HG03103 (cell line): Measurements from ENCODE around the gene APCDD1L.
"Not testable (repeated sequence)": the region's sequence is repeated elsewhere in the genome, so short reads cannot be mapped to it uniquely, and the experiment has no call there.

ENCODE experiments used
- ATAC-seq: cut with Tn5 transposase; IDR thresholded peaks from one replicate; pipeline ENCODE4 v1.9.1; 2021; ENCODE audit warnings: low read depth; ENCODE audit not compliant: unreplicated experiment

APCDD1L gene

GRCh38 chr20:58545565-58546415 is 30.6 kb upstream of the APCDD1L start:
- ATAC-seq = no peak

GRCh38 chr20:58544891-58545290 is 29.7 kb upstream of the APCDD1L start:
- no peak for ATAC-seq

GRCh38 chr20:58544286-58544685 is 29.1 kb upstream of the APCDD1L start:
- no peak for ATAC-seq

- no peak for ATAC-seq
These were observed 28.1 kb upstream of the APCDD1L start for GRCh38 chr20:58543274-58543673.

- ATAC-seq = no peak
These were observed 27.4 kb upstream of the APCDD1L start for GRCh38 chr20:58542411-58543095.

- ATAC-seq = not testable (repeated sequence)
These were observed 26.8 kb upstream of the APCDD1L start for GRCh38 chr20:58542034-58542410.

GRCh38 chr20:58538752-58539151 is 23.6 kb upstream of the APCDD1L start:
- ATAC-seq = no peak

- ATAC-seq = no peak
These were observed 22.6 kb upstream of the APCDD1L start for GRCh38 chr20:58537831-58538230.

GRCh38 chr20:58536289-58536688 is 21.1 kb upstream of the APCDD1L start:
- ATAC-seq = no peak

GRCh38 chr20:58531657-58532056 is 16.5 kb upstream of the APCDD1L start:
- ATAC-seq = no peak

- no peak for ATAC-seq
These were observed 15.9 kb upstream of the APCDD1L start for GRCh38 chr20:58531063-58531462.

GRCh38 chr20:58528412-58528811 is 13.2 kb upstream of the APCDD1L start:
- ATAC-seq = no peak

GRCh38 chr20:58526411-58526810 is 11.2 kb upstream of the APCDD1L start:
- ATAC-seq = no peak

- ATAC-seq = no peak
These were observed 9.6 kb upstream of the APCDD1L start for GRCh38 chr20:58524814-58525213.

GRCh38 chr20:58523971-58524315 is 8.7 kb upstream of the APCDD1L start:
- ATAC-seq = no peak

GRCh38 chr20:58523072-58523970 is 8.1 kb upstream of the APCDD1L start:
- ATAC-seq = no peak

GRCh38 chr20:58522666-58523065 is 7.5 kb upstream of the APCDD1L start:
- no peak for ATAC-seq

GRCh38 chr20:58521763-58522162 is 6.6 kb upstream of the APCDD1L start:
- ATAC-seq = no peak

GRCh38 chr20:58519940-58520712 is 4.9 kb upstream of the APCDD1L start:
- ATAC-seq = no peak

GRCh38 chr20:58518896-58519593 is 3.8 kb upstream of the APCDD1L start:
- no peak for ATAC-seq
